K562 (cell line): ENCODE results near the gene ATXN7.

Experiments used
- CEBPB ChIP-seq: fragments of 450-650 bp; IDR thresholded peaks from 2 replicates; pipeline ENCODE4 v1.6.1; 2016; ENCODE audit warnings: missing genetic modification characterization, missing compliant biosample characterization
- ESRRA ChIP-seq: fragments of 450-650 bp; IDR thresholded peaks from 2 replicates; pipeline ENCODE4 v1.6.1; 2014; ENCODE audit warnings: low read depth, mild to moderate bottlenecking, moderate library complexity, borderline replicate concordance
- MTA2 ChIP-seq: fragments of 450-650 bp; IDR thresholded peaks from 2 replicates; pipeline ENCODE4 v1.6.1; 2016; ENCODE audit warnings: low read depth
- NR3C1 ChIP-seq: sonication (generic); formaldehyde crosslinking; IDR thresholded peaks from 2 replicates; pipeline ENCODE4 v1.8.1; 2022; ENCODE audit warnings: missing genetic modification reagents
- SIN3A ChIP-seq, 2 experiments: fragments of 150-350 bp in 1 of 2; IDR thresholded peaks; 2 replicates each; pipeline ENCODE4 v1.6.1; 2011 to 2016; ENCODE audit warnings: borderline replicate concordance in 2 of 2, low read depth in 2 of 2, low read length in 2 of 2, mild to moderate bottlenecking in 2 of 2, moderate library complexity in 2 of 2; ENCODE audit not compliant: control insufficient read depth in 1 of 2
- ZFP30 ChIP-seq: fragments of 250-450 bp; sonication (Bioruptor Pico); IDR thresholded peaks from 2 replicates; pipeline ENCODE4 v1.8.0; 2022; ENCODE audit warnings: moderate library complexity, mild to moderate bottlenecking, inconsistent platforms, borderline replicate concordance
- ZNF217 ChIP-seq: sonication (generic); formaldehyde crosslinking; IDR thresholded peaks from 2 replicates; pipeline ENCODE4 v1.8.0; 2022; ENCODE audit warnings: mild to moderate bottlenecking, missing genetic modification reagents
- ZNF76 ChIP-seq: fragments of 250-450 bp; sonication (Bioruptor Pico); IDR thresholded peaks from 2 replicates; pipeline ENCODE4 v1.4.0; 2020; ENCODE audit warnings: mild to moderate bottlenecking, moderate library complexity, borderline replicate concordance
- TF ChIP-seq, protein P1 (sequence below): sonication (generic); formaldehyde crosslinking; IDR thresholded peaks from 2 replicates; pipeline ENCODE4 v1.5.0; 2020; ENCODE audit warnings: missing genetic modification reagents
- TF ChIP-seq, protein P2 (sequence below), 3 experiments: IDR thresholded peaks in 2 of 3; conservative IDR thresholded peaks in 1 of 3; 2 replicates each; pipeline ENCODE4 v1.5.1; 2011 to 2012; ENCODE audit warnings: low read length in 3 of 3, mild to moderate bottlenecking in 3 of 3, control low read depth in 2 of 3, improper control_type of control experiment in 1 of 3, inconsistent platforms in 1 of 3, low read depth in 1 of 3, mixed read lengths in 1 of 3, moderate library complexity in 1 of 3; ENCODE audit not compliant: insufficient read depth in 2 of 3
- TF ChIP-seq, protein P3 (sequence below), 2 experiments: fragments of 450-650 bp; IDR thresholded peaks; 2 replicates each; pipeline ENCODE4 v1.6.1; 2016
- TF ChIP-seq, protein P4 (sequence below): fragments of 250-450 bp; sonication (Bioruptor Pico); IDR thresholded peaks from 2 replicates; pipeline ENCODE4 v1.8.0; 2021; ENCODE audit warnings: borderline replicate concordance, mild to moderate bottlenecking, moderate library complexity; ENCODE audit not compliant: poor library complexity, severe bottlenecking

DNA sequence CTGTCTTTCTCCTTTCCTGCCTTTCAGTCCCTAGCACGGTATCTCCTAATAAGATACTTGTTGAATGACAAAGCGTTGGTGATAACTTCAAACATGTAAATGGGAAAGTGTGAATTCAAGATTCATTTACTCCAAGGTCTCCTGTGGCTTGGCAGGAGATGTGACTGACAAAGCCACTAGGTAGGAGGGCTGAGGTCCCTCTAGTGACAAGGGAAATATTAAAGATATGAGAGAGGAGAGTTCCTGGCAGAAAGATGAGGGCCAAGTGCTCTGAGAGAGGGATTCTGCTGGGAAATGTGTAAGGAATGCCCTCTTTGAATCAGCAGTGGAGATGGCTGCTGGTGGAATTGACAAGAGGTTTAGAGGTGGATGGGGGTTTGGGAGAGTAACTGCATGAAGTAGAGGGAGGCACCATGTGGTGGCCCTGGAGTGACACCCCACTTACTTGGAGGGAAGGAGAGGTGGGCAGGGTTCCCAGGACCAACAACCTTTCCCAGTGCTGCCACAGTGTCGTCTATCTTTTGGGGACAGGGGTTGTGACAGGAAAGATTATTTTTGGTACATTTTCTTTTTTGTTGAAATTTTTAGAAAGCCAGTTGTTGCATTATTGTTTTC lies 91.5 kb downstream of the ATXN7 start:
- TF ChIP-seq, protein P1, sequence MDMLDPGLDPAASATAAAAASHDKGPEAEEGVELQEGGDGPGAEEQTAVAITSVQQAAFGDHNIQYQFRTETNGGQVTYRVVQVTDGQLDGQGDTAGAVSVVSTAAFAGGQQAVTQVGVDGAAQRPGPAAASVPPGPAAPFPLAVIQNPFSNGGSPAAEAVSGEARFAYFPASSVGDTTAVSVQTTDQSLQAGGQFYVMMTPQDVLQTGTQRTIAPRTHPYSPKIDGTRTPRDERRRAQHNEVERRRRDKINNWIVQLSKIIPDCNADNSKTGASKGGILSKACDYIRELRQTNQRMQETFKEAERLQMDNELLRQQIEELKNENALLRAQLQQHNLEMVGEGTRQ (CRISPR knock-in tag): no peak
- TF ChIP-seq, protein P2, sequence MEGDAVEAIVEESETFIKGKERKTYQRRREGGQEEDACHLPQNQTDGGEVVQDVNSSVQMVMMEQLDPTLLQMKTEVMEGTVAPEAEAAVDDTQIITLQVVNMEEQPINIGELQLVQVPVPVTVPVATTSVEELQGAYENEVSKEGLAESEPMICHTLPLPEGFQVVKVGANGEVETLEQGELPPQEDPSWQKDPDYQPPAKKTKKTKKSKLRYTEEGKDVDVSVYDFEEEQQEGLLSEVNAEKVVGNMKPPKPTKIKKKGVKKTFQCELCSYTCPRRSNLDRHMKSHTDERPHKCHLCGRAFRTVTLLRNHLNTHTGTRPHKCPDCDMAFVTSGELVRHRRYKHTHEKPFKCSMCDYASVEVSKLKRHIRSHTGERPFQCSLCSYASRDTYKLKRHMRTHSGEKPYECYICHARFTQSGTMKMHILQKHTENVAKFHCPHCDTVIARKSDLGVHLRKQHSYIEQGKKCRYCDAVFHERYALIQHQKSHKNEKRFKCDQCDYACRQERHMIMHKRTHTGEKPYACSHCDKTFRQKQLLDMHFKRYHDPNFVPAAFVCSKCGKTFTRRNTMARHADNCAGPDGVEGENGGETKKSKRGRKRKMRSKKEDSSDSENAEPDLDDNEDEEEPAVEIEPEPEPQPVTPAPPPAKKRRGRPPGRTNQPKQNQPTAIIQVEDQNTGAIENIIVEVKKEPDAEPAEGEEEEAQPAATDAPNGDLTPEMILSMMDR (IDR thresholded peaks at IDR 0.05 in 2 of 3, conservative IDR thresholded peaks at IDR 0.05 in 1 of 3; ENCODE audit: insufficient read depth in 2 of 3, low read depth in 1 of 3, low read length in 3 of 3): no peak
- TF ChIP-seq MTA2: no peak
- no peak for TF ChIP-seq ZFP30
- no peak for TF ChIP-seq ZNF217 (CRISPR knock-in tag)
- no peak for TF ChIP-seq NR3C1
- TF ChIP-seq CEBPB: no peak
- TF ChIP-seq, protein P3, sequence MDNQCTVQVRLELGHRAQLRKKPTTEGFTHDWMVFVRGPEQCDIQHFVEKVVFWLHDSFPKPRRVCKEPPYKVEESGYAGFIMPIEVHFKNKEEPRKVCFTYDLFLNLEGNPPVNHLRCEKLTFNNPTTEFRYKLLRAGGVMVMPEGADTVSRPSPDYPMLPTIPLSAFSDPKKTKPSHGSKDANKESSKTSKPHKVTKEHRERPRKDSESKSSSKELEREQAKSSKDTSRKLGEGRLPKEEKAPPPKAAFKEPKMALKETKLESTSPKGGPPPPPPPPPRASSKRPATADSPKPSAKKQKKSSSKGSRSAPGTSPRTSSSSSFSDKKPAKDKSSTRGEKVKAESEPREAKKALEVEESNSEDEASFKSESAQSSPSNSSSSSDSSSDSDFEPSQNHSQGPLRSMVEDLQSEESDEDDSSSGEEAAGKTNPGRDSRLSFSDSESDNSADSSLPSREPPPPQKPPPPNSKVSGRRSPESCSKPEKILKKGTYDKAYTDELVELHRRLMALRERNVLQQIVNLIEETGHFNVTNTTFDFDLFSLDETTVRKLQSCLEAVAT (IDR thresholded peaks at IDR 0.05): no peak
- no peak for TF ChIP-seq SIN3A (IDR thresholded peaks at IDR 0.05; ENCODE audit: borderline replicate concordance in 2 of 2, control insufficient read depth in 1 of 2, low read depth in 2 of 2, low read length in 2 of 2)
- TF ChIP-seq ZNF76 (CRISPR knock-in tag): no peak
- no peak for TF ChIP-seq ESRRA
- TF ChIP-seq, protein P4, sequence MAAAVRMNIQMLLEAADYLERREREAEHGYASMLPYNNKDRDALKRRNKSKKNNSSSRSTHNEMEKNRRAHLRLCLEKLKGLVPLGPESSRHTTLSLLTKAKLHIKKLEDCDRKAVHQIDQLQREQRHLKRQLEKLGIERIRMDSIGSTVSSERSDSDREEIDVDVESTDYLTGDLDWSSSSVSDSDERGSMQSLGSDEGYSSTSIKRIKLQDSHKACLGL (CRISPR knock-in tag): no peak
